OCI-LY1 (cell line): ENCODE measurements around the gene FZD7.

ENCODE experiments used
- H2AFZ ChIP-seq: fragments of 200-600 bp; sonication (generic), shearing (Covaris generic); 2 replicates; pipeline ENCODE4 v1.6.0; 2014; ENCODE audit warnings: antibody characterized with exemption, mild to moderate bottlenecking, low read length
- H3F3A ChIP-seq: fragments of 200-600 bp; sonication (generic), shearing (Covaris generic); 2 replicates; pipeline ENCODE4 v1.6.0; 2014; ENCODE audit warnings: mild to moderate bottlenecking, antibody characterized with exemption, low read length, moderate library complexity; ENCODE audit not compliant: insufficient read depth
- H3K27ac ChIP-seq: fragments of 200-600 bp; sonication (generic); 2 replicates; pipeline ENCODE4 v1.5.1; 2014; ENCODE audit warnings: low read length, mixed run types, mild to moderate bottlenecking, low read depth; ENCODE audit not compliant: poor library complexity, severe bottlenecking
- H3K27me3 ChIP-seq: fragments of 200-600 bp; sonication (generic); 2 replicates; pipeline ENCODE4 v1.6.0; 2014; ENCODE audit warnings: antibody characterized with exemption, mild to moderate bottlenecking, low read length, moderate library complexity; ENCODE audit not compliant: insufficient read depth
- H3K36me3 ChIP-seq: fragments of 200-600 bp; sonication (generic); 2 replicates; pipeline ENCODE4 v1.6.1; 2014; ENCODE audit warnings: mild to moderate bottlenecking, antibody characterized with exemption, low read length, moderate library complexity, mixed read lengths; ENCODE audit not compliant: insufficient read depth
- H3K4me1 ChIP-seq: fragments of 200-600 bp; sonication (generic); 2 replicates; pipeline ENCODE4 v1.5.1; 2014; ENCODE audit warnings: mild to moderate bottlenecking, low read length, moderate library complexity; ENCODE audit not compliant: insufficient read depth, severe bottlenecking
- H3K4me2 ChIP-seq: fragments of 200-600 bp; sonication (generic), shearing (Covaris generic); 2 replicates; pipeline ENCODE4 v1.6.1; 2014; ENCODE audit warnings: low read length
- H3K4me3 ChIP-seq: fragments of 200-600 bp; sonication (generic); 2 replicates; pipeline ENCODE4 v1.5.1; 2014; ENCODE audit warnings: low read length, low read depth, mild to moderate bottlenecking, mixed read lengths; ENCODE audit not compliant: poor library complexity, severe bottlenecking
- H3K79me2 ChIP-seq: fragments of 200-600 bp; shearing (Covaris generic); 2 replicates; pipeline ENCODE4 v1.6.1; 2016; ENCODE audit warnings: mixed run types, low read length, mixed read lengths; ENCODE audit not compliant: insufficient read depth
- H3K9ac ChIP-seq: fragments of 200-600 bp; sonication (generic), shearing (Covaris generic); 2 replicates; pipeline ENCODE4 v1.6.1; 2014; ENCODE audit warnings: mild to moderate bottlenecking, low read length, mixed read lengths
- H3K9me2 ChIP-seq: fragments of 200-600 bp; sonication (generic), shearing (Covaris generic); 2 replicates; pipeline ENCODE4 v1.6.1; 2014; ENCODE audit warnings: low read depth, mild to moderate bottlenecking, low read length, mixed read lengths
- H3K9me3 ChIP-seq: fragments of 200-600 bp; shearing (Covaris generic); 2 replicates; pipeline ENCODE4 v1.6.1; 2014; ENCODE audit warnings: low read length, mixed read lengths
- H4K20me1 ChIP-seq: fragments of 200-600 bp; sonication (generic), shearing (Covaris generic); 2 replicates; pipeline ENCODE4 v1.6.0; 2016; ENCODE audit warnings: mild to moderate bottlenecking, low read length; ENCODE audit not compliant: insufficient read depth
- EZH2 ChIP-seq: fragments of 200-600 bp; sonication (generic), shearing (Covaris generic); IDR thresholded peaks from 2 replicates; pipeline ENCODE4 v1.8.0; 2017; ENCODE audit warnings: borderline replicate concordance, mixed run types, mild to moderate bottlenecking, antibody characterized with exemption, low read length, moderate library complexity, mixed read lengths
- TF ChIP-seq, protein P1 (sequence below): fragments of 200-600 bp; sonication (generic), shearing (Covaris generic); IDR thresholded peaks from 2 replicates; pipeline ENCODE4 v1.5.1; 2017; ENCODE audit warnings: mild to moderate bottlenecking, antibody characterized with exemption, low read length, moderate library complexity, mixed read lengths

The FZD7 gene

DNA sequence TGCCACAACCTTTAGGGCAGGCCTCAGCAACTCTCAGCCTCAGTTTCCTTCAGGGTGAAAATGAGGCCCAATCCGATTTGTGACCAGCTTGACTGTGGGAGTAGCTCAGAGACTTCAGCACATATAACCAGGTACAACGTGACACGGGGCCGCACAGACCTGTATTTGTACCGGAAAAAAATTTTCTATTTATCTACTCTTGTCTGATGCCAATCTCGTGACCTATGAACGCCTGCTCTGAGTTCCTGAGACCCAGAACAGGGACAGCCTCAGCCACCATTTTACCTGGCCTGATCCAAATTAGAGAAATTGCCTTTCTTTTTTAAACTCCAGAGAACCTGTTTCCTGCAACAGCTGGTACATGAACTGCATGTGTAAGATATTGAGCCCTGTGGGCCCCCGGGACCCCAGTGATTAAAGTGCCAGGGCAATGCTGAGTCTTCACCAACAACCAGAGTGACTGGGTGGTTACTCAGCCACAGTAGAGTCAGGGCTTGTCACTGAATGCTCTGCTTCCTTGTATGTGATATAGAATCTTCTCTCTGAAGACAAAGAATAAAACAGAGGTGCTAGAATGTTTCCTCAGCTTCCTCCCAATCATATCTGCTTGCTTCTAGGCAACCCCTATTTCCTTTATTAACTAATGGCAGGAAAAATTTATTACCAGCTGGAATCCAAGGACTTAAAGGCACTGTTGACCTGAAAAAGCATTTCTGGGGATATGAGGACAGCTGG is 47.8 kb upstream of the FZD7 start:
- Histone ChIP-seq H3K9ac (no peak overlapping the region), H3K9me3 (no peaks in the 10 kb centered on the region), H3K36me3 (no peaks in the 10 kb centered on the region), H3K79me2 (no peaks in the 10 kb centered on the region), H3K9me2 (no peaks in the 10 kb centered on the region), H3K4me1 (no peaks in the 10 kb centered on the region), H3K27me3 (no peaks in the 10 kb centered on the region), H3K27ac (no peak overlapping the region), H3K4me2 (no peak overlapping the region), H2AFZ (no peak overlapping the region), H3K4me3 (no peak overlapping the region), H4K20me1 (no peaks in the 10 kb centered on the region), H3F3A (no peaks in the 10 kb centered on the region)
- no peak for TF ChIP-seq EZH2
- TF ChIP-seq, protein P1, sequence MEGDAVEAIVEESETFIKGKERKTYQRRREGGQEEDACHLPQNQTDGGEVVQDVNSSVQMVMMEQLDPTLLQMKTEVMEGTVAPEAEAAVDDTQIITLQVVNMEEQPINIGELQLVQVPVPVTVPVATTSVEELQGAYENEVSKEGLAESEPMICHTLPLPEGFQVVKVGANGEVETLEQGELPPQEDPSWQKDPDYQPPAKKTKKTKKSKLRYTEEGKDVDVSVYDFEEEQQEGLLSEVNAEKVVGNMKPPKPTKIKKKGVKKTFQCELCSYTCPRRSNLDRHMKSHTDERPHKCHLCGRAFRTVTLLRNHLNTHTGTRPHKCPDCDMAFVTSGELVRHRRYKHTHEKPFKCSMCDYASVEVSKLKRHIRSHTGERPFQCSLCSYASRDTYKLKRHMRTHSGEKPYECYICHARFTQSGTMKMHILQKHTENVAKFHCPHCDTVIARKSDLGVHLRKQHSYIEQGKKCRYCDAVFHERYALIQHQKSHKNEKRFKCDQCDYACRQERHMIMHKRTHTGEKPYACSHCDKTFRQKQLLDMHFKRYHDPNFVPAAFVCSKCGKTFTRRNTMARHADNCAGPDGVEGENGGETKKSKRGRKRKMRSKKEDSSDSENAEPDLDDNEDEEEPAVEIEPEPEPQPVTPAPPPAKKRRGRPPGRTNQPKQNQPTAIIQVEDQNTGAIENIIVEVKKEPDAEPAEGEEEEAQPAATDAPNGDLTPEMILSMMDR, result no peak

DNA sequence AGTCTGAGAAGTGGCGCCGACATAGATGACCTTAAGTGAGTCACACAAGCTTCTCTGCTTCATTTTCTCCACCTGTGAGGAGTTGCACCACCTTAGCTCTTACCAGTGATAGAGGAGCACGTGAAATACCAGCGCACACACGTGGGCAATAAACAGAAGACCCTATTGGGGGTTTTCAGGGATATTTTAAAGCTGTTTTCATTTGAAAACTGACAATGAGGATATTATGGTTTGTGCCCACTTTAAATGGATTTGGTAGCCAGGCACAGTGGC is 47.3 kb upstream of the FZD7 start:
- Histone ChIP-seq H2AFZ (no peak overlapping the region), H4K20me1 (no peaks in the 10 kb centered on the region), H3K4me1 (no peaks in the 10 kb centered on the region), H3K27me3 (no peaks in the 10 kb centered on the region), H3K79me2 (no peaks in the 10 kb centered on the region), H3K9me2 (no peaks in the 10 kb centered on the region), H3K9me3 (no peaks in the 10 kb centered on the region), H3F3A (no peaks in the 10 kb centered on the region), H3K27ac (no peak overlapping the region), H3K4me3 (no peak overlapping the region), H3K36me3 (no peaks in the 10 kb centered on the region), H3K9ac (no peak overlapping the region), H3K4me2 (no peak overlapping the region)
- TF ChIP-seq EZH2, result no peak

DNA sequence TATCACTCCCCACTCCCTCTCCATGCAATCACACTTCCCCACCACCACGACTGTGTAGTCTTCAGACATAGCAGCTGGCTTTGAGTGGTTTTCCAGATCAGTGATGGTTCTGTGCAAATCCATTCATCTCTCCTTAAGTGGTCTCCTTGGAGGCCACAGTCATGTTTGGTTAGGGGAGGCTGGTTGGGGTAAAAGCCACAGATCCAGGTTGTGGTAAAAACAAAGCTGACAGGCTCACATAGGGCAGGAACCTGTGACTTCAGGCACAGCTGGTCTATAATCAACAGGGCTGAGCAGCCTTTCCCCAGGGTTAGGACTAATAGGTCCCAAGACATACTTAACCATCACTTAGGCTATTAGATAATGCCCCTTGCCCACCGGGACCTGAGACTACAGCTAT is 46.2 kb upstream of the FZD7 start:
- no peak overlapping the region for H3K4me3 ChIP-seq
- no peaks in the 10 kb centered on the region for H3K9me2 ChIP-seq
- H3K36me3 ChIP-seq, result no peaks in the 10 kb centered on the region
- H4K20me1 ChIP-seq, result no peaks in the 10 kb centered on the region
- no peaks in the 10 kb centered on the region for H3K79me2 ChIP-seq
- no peak overlapping the region for H3K9ac ChIP-seq
- TF ChIP-seq, protein P1, result no peak
- TF ChIP-seq EZH2, result no peak
- H2AFZ ChIP-seq, result no peak overlapping the region
- H3K27ac ChIP-seq, result no peak overlapping the region
- no peaks in the 10 kb centered on the region for H3K27me3 ChIP-seq
- H3K4me2 ChIP-seq, result no peak overlapping the region
- no peaks in the 10 kb centered on the region for H3F3A ChIP-seq
- no peaks in the 10 kb centered on the region for H3K4me1 ChIP-seq
- no peaks in the 10 kb centered on the region for H3K9me3 ChIP-seq

DNA sequence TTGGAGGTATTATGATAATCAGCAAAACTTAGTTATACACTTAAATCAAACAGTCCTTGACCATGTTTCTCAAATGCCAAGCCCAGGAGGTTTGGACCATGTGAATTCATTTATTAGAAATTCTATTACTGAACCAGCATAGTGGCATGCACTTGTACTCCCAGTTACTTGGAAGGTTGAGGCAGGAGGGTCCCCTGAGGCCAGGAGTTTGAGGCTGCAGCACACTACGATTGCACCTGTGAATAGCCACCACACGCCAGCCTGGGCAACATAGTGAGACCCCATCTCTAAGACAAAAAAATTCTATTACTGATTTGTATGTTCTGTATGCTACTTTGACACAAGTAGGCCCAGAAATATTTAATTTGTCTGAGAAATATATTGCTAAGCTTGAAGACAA is 43.6 kb upstream of the FZD7 start:
- no peaks in the 10 kb centered on the region for H3K36me3 ChIP-seq
- H3K9me3 ChIP-seq, result no peaks in the 10 kb centered on the region
- no peaks in the 10 kb centered on the region for H3K9me2 ChIP-seq
- TF ChIP-seq, protein P1, result no peak
- no peak for TF ChIP-seq EZH2
- no peaks in the 10 kb centered on the region for H3K79me2 ChIP-seq
- H3K27me3 ChIP-seq, result no peaks in the 10 kb centered on the region
- H2AFZ ChIP-seq, result no peak overlapping the region
- no peaks in the 10 kb centered on the region for H4K20me1 ChIP-seq
- H3K27ac ChIP-seq, result no peak overlapping the region
- H3K4me1 ChIP-seq, result no peaks in the 10 kb centered on the region
- H3K4me2 ChIP-seq, result no peak overlapping the region
- no peak overlapping the region for H3K9ac ChIP-seq
- H3F3A ChIP-seq, result no peaks in the 10 kb centered on the region
- no peak overlapping the region for H3K4me3 ChIP-seq
